Medulla oblongata (tissue), 1 donor: Measurements from ENCODE around the gene C1orf52.
A peak's percentile ranks its signal among the peaks of the same experiment; 100 is the strongest.
"Not testable (repeated sequence)": the region's sequence is repeated elsewhere in the genome, so short reads cannot be mapped to it uniquely, and the experiment has no call there.

Source experiments
- DNase-seq: peaks from one replicate; pipeline ENCODE4 v3.0.0-alpha.2; 2015; ENCODE audit errors: extremely low spot score

C1orf52 gene

DNA sequence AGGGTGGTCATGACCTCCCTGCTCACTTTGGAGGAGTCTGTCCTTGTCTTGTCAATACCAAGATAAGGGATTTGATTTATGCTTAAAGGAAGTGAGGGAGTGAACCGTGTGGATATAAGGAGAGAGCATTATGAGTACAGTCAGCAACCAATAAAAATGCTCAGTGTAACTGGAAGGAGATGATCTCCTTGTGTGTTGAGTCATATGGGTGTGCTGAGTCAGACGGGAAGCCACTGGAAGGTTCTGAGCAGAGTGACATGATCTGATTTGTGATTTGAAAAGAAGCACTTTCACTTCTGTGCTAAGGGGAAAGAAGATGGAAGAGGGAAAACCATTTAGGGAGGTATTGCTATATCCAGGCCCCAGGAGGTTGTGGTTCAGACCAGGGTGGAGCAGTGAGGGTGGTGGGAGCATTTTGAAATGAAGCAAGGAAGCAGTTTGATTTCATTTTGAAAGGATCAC, 19.4 kb upstream of the C1orf52 start:
- DNase-seq, result peak; percentile 35

DNA sequence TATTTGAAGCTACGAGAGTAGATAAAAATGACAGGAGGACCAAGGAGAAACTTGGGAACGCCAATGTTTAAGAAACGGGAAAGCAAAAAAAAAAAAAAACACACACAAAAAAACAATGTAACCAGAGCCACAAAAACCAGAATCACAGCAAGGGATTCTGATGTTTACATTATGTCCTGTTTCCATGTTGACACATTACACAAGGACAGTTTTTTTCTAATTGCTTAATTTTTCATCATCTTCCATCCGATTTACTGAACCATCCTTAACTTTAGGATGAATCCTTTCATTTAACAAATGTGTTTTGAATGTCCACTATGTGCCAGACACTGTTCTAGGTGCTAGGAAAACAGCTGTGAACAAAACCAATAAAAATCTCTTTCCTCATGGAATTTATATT, 18.3 kb upstream of the C1orf52 start:
- DNase-seq, result no peak

DNA sequence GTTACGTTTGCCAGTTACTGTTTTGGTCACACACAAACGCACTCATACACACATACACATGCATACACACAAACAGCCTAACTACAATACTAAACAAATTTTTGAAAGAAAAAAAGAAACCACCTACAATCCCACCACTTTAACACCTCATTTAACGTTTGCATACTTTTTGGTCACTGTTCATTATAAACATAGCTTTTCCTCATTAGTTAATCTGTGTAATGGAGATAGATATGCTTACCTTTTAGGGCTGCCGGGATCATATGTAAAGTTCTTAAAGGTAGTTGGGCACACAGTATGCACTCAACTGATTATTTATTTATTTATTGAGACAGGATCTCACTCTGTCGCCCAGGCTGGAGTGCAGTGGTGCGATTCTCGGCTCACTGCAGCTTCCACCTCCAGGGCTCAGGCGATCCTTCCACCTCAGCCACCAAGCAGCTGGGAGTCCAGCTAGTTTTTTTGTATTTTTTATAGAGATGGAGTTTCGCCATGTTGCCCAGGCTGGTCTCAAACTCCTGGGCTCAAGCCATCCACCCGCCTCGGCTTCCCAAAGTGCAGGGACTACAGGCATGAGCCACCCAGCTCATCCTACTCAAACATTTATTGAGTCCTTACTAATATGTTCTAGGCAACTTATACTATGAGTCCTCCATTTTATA, 17.6 kb upstream of the C1orf52 start:
- no peak for DNase-seq

DNA sequence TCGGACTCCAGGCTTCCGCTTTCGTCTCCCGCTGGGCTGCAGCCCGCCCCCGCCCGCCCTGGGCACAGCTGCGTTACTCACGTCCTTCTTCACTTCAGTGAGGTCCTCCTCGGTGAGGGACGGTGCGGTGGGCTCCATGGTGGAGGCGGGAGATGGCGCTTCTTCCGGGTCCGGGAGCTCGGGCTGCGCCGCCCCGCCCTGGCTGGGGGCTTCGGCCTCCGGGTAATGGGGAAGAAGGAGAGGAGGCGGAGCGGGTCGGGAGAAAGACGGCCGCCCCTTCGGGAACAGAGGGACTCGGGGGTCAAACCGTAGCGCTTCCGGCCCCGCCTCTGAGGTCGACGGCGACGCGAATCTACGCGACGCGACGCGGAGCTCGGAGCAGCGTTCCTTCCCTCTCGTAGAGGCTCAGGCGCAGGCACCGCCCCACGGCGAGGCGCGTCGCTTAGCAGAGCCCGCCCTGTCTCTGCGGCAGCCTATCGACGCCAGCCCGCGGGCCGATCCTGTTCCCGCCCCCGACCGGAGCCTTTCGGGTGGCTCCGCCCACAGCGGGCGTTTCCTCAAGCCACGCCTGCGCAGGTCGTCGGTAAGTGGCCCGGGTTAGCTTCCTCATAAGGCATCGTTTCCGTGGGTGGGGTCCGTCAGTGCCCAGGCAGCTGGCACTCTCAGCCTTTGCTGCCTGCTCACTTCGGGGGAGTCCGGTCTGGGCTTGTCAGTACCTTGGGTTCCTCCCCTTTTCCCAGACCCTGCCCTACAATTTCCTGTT, 16.9 kb upstream of the C1orf52 start, which contains the start of gene BCL10:
Gene BCL10 (minus strand): TSS at position 418 of the 763 bp plus-strand sequence. CDS start 280 bp downstream, at position 138.
- DNase-seq, result peak; percentile 99

DNA sequence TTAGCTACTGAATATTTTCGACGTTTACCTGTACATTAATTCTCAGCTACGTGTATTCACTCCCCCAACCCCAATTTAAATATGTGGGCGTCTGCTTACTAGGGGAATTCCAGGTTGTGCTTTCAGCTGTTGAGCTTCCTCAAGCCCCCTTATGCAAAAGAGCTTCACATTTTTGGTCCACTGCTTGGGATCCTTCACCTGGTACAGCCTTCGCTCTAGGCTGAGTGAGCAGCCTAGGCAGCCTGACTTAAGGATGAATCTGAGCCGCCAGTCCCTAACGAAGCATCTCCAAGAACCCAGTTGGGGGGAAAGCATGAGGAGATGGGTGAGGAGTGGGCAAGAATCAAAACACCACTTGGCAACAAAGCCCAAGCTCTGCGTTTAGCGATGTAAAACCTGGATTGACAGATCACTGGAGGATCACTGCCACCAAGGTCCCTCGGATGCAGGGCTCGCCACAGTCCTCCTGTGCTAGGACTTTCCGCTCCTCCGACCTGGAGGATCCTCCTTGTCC, 16.3 kb upstream of the C1orf52 start:
- DNase-seq, result peak; percentile 17

DNA sequence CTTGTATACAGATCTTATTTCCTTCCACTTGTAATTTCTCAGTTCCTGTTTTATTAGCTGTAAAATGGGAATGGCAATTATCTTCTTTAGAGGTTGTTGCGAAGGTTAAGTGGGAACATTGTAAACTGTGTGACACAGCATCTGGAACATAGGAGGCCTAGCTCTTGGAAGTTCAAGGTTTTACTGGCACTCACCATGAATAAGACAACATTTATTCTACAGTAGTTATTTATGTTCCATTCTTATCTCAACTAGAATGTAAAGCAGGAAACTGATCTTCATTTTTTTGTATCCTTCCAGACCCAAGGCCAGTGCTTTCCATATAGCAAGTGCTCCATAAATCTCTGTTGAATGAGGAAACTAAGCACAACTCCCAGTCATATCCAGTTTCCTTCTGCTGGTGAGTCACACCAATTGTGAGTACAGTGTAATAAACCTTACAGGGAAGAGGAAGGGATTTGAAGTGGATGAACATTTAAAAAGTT, 15.5 kb upstream of the C1orf52 start:
- DNase-seq, result no peak

DNA sequence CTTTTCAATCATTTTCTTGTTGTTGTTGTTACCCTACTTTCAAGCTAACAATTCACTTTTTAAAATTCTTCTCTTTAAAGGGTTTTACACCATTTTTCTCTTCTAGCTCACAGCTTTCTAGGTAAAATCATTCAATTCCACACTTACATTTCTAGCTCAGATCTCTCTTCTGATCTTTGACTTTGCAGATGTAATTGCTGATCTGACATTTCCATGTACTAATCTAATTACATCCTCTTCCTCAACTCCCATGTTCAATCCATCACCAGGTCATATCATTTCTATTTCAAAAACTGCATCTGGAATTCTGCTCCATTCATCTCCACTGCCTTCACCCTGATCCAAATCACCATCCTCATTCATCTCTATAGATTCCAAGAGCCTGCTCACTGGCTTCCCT, 13.9 kb upstream of the C1orf52 start:
- no peak for DNase-seq

DNA sequence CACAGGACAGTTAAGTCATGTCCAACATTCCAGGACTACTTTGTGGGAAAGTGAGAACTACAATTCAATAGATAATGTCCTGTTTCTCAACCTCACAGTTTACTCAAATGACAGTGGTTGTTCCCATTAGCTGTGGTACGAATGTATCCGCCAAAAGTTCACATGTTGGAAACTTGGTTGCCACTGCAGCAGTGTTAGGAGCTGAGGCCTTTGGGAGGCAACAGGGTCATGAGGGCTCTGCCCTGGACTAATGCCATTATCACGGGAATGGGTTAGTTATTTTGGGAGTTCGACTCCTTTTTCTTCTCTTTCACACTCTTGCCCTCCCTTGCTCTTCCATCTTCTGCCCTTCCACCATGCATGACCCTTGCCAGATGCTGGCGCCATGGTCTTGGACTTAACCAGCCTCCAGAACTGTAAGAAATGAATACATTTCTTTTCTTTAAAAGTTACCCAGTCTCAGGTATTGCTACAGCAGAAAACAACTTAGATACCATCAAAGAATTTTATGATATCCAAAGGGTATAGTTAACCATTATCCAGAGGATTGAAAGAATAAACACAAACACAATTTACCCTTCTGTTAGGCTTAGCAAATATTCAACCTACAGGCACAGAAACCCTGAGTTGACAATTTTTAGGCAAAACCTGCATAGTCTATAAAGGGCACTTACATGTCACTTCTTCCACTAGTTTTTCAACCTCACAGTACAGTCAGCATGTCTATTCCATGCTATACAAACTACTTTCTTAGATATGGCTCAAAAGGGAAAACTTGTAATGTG, 9.5 kb upstream of the C1orf52 start:
- DNase-seq, result no peak

DNA sequence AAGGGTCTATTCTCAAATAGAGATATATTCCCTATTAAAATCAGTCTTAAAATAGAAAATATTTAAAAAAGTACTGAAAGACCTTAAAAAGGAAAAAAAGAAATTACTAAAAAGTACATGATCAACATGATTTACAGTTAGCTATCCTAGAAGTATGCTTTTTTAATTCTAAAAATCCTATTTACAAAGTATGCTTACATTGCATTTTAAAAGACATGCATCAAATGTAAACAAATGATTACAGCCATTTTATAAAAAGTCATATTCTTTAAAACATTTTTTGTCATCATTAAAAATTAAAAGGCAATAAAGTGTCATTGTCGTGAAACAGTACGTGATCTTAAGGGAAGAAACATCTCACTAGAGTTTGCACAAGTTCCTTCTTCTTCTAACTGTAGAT, 7.9 kb upstream of the C1orf52 start:
- no peak for DNase-seq

DNA sequence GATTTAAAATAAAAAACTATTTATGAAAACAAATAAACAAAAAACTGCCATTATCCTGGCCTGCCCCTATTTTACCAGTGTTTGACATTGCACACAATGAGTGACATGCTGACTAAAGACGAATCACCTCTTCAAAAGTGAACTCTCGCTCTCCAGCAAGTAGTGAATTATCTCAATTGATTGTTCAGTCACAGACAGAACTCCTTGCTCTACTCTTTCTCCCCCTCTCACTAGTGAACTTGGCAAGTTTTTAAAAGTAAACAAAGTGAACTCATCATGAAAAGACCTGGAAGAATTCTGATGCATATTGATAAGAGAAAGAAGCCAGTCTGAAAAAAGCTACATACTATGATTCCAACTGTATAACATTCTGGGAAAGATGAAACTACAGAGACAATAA, 4.7 kb upstream of the C1orf52 start:
- DNase-seq, result no peak

DNA sequence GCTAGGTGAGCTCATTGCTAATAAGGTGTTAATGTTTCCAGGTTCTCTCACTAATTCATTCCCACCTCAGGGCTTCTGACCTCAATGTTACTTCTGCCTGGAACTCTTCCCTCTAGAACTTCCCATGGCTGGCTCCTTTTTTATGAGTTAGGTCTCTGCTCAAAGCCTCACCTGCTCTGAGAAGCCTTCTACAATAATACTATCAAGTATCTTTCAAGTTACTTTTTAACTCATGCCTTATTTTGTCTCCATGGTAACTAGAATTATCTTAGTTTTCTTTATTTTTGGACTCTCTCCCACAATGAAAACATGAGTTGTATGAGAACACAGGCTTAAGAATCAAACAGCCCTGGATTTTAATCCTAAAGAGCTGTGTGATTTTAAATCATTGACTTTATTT, 3.5 kb upstream of the C1orf52 start:
- DNase-seq, result no peak

DNA sequence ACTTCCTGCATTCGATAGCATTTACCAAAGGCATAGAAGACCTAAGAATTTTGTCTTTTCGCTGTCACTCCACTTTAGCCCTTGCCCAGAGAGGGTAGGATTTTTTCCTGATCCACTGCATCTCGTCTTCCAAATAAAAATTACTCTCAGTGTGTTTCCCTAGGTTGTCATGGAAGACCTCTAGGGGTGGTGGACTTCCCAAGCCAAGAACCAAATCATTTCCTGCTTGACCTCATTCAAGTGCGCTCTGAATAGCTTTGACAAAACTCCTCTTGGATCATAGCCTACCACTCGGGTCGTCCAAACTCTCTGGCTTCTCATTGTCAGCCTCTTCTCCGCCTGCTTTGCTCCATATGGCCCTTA, 431 bp upstream of the C1orf52 start:
- DNase-seq, result peak; percentile 51

DNA sequence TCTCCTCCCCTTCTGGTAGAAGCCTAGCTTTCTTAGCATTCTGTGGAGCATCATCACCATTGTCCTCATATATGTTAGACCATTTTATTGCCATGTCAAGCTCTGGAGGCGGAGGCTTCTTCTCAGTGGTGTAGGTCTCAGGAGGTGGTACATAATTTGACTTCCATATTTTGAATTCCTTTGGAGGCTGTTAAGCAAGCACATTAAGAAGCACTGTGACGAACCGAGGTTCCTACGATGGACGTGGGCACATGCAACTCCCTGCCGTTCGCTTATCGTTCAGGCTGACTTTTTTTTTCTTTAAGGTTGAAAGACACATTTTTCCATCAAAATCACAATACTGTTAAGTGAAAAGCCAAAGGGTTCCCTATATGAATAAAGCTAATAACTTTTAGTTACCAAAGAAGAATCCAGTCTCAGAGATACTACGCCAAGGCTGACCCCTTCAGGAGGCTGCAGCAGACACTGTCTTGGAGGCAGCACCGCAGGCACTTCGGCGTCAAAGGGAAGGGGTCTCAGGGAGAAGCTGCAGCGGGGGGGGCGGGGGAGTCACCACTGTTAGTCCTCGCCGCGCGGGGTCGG, 835 bp downstream of the C1orf52 start:
- no peak for DNase-seq

DNA sequence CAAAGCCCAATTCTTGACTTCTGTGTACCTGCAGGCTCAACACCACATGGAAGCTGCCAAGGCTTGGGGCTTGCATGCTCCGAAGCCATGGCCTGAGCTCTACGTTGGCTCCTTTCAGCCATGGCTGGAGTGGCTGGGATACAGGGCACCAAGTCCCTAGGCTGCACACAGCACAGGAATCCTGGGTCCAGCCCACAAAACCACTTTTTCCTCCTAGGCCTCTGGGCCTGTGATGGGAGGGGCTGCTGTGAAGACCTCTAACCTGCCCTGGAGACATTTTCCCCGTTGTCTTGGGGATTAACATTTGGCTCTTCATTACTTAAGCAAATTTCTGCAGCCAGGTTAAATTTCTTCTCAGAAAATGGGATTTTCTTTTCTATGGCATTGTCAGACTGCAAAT, 10.4 kb downstream of the C1orf52 start:
- not testable (repeated sequence) for DNase-seq

DNA sequence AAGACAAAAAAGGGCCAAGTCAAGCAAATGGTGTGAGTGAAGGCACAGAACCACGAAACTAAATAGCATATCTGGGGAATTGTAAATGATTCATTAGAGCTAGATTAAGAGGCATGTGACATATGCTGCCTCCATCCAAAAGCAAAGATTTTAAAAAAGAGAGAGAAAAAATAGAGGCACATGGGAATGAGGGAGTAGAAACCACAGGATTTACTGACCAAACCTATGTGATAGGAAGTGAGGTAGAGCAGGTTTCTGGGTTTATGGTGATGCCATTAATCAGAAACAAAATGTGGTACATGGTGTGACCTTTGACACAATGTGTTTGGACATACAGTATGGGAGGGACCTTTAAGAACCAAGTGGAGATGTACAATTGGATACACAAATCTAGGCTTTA, 13.6 kb downstream of the C1orf52 start:
- DNase-seq, result no peak

DNA sequence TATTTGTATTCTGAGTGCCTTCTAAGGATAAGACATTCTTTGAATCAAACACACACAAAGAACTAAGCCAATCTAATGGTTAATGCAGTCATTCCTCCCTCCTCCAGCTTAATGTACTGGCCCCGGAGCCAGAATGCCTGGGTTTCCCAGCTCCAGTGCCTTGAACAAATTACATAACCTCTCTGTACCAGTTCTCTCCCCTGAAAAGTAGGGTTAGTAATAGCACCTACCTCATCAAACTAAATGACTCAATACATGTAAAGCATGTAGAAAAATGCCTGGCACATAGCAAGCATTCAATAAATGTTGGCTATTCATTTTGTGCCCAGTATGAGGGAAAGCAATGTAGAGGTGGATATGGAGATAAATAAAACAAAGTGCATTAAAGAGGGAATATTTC, 14.0 kb downstream of the C1orf52 start:
- DNase-seq, result no peak

DNA sequence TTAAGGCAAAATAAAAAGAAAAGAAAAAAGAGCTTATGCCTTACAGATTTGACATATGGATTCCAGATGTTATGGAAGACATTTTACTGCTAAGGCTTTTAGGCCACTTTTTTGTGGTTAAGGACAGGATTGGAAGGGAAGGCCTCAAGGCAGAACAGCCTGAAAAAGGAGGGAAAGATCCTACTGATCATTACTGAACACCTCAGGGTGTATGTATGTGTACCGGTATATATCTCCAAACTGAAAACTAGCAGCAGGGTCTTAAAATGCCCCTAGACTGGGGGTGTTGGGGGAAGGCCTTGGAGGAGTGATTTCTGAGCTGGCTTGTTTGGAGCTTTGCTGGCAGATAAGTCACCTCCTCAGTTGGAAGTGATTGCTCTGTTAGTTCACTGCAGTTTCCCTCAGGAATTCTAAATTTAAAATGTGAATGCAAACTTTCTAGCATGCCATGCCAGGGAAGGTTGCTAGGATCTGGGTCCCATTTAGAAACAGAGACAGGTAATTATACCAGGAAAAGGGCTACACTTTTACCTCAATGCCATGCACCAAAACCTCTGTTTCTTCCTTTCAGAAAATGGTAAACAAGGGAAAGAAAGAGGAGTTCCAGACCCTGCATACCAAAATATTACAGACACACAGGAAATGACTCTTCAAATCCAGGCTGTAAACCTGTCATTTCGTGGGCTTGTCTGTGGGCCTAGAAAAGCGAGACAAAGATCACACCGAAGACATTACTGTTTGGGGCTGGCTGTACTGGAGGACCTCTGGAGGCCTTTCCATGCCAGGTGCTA, 15.0 kb downstream of the C1orf52 start:
- DNase-seq, result no peak

DNA sequence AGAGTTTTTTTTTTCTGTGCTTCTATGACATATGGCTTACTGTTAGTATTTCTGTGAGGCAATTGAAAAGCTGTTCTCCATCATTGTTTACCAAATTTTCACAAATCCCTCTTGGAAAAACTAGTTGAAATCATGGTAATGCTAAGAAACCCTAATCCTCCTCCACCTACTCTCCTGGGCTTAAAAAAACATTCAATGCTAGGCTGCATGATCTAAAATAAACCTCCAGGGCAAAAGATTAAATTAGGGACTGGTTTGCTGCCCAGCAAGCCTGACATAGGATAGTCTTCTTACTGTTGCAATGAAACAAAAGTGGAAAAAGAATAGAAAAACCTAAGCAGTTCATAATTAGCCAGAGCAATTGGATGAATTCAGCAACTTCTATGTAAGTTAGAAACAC, 16.1 kb downstream of the C1orf52 start:
- DNase-seq, result no peak

DNA sequence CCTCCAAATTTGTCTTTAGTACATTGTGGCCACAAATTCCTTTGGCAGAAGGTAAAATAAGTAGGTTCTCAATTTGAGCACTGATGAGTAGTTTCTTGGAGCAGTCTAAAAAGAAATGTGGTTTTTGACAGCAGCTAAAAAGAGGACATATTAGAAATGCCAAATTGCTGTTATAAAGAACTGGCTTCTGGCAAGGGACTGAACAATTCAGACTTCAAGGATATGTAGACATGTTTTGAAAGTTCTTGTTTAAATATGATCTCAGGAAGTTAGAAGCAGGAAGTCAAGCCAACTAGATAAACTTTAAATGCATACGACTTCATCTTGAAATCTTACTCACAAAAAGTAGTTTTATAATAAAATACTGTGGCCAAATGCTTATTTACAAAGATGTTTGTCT, 18.8 kb downstream of the C1orf52 start:
- DNase-seq, result no peak

DNA sequence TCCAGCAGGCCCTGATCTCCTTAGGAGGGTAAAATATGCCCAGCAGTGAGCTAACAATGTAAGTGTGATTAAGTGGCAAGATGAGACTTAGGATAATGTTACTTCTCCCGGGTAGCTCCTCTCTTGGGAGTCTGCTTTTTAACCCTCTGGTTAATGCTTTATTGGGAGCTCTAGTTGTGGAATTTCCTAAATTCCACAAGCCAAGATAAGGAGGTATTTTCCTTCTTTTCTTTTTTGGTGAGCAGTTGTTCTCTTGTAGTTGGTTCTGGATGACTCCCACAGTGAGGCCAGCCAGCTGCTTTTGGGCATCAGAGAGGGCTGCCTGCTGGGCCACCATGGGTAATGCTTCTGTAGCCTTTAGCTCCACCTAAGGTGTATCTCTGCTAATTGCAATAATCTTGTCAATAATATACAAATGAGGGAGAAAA, 19.3 kb downstream of the C1orf52 start:
- no peak for DNase-seq

DNA sequence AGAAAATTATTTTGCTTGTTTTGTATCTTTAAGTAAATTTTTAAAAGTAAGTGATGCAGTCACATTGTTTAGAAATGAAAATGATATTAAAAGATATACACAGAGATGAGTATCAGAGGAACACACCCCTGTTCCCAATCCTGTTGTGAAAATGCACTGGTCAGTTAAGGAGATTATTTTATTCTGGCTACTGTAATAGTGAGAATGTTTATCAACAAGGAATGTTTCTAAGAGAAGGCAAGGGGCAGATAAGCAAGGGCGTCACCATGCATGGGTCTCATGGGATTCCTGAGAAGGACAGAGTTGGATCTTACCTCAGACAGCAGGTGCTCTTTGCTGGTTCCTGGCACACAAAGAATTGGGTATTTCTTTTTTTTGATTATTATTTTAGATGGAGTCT, 21.8 kb downstream of the C1orf52 start:
- DNase-seq, result no peak
